HCT116 (cell line): Measurements from ENCODE around the gene DMD. TPM values are rescaled to one million over a fixed set of nuclear protein-coding genes. Genes with fewer than 3 reads are reported as not detected.

Source experiments
- ATAC-seq: fragments of 200-7000 bp; cut with Tn5 transposase; 2 replicates; pipeline ENCODE4 v1.9.1; 2020; ENCODE audit warnings: mild to moderate bottlenecking, moderate library complexity
- BruUV-seq: library from RNA; stranded (reverse); fragments of 400-500 nt; replicated peaks from 2 replicates; lab custom pipeline; 2021; lab: Mats Ljungman, UMichigan
- CTCF ChIA-PET: fragments of 300-600 bp; sonication (Branson Sonifier 250); formaldehyde crosslinking; loops from one replicate; lab custom pipeline; 2021; ENCODE audit warnings: antibody characterized with exemption; lab: Charles Lee
- POLR2A ChIA-PET: fragments of 300-600, 350-600 bp; sonication (Branson Sonifier 250); formaldehyde crosslinking; loops from one replicate; lab custom pipeline; 2021; ENCODE audit warnings: antibody characterized with exemption; lab: Charles Lee
- RAD21 ChIA-PET, 2 experiments: fragments of 300-600 bp; sonication (Branson Sonifier 250); formaldehyde crosslinking; loops; one replicate each; lab custom pipeline; 2023; ENCODE audit warnings: low total read pairs in 2 of 2; ENCODE audit not compliant: uncharacterized antibody in 2 of 2, unreplicated experiment in 2 of 2, low non-redundant PET in 1 of 2; lab: Charles Lee
- DNase-seq: peaks from one replicate; pipeline ENCODE4 v3.0.0-alpha.2; 2010; ENCODE audit warnings: low read depth, low spot score
- H2AFZ ChIP-seq: fragments of 200-600 bp; shearing (Covaris generic), sonication (generic); 2 replicates; pipeline ENCODE4 v1.6.1; 2017; ENCODE audit warnings: low read depth, mixed run types, mixed read lengths, antibody characterized with exemption, low read length; ENCODE audit not compliant: poor library complexity, severe bottlenecking
- H3K27ac ChIP-seq: 2 replicates; pipeline ENCODE4 v1.5.1; 2012; ENCODE audit warnings: low read depth, low read length
- H3K27me3 ChIP-seq: fragments of 200-600 bp; sonication (generic); 2 replicates; pipeline ENCODE4 v1.6.1; 2016; ENCODE audit warnings: mixed run types, low read length, mixed read lengths; ENCODE audit not compliant: insufficient read depth
- H3K36me3 ChIP-seq, 2 experiments: fragments of 200-500 bp in 1 of 2; fragments of 200-600 bp in 1 of 2; sonication (Bioruptor generic) in 1 of 2; sonication (generic) in 1 of 2; 2 replicates each; pipeline versions ENCODE4 v1.5.1 to v1.6.1; 2014 to 2016; ENCODE audit warnings: low read length in 2 of 2, inconsistent platforms in 1 of 2, mixed read lengths in 1 of 2, mixed run types in 1 of 2; ENCODE audit not compliant: insufficient read depth in 2 of 2, control insufficient read depth in 1 of 2
- H3K4me1 ChIP-seq, 2 experiments: fragments of 200-600 bp in 1 of 2; sonication (generic) in 1 of 2; 2 replicates each; pipeline versions ENCODE4 v1.5.1 to v1.6.1; 2012 to 2017; ENCODE audit warnings: low read length in 2 of 2, inconsistent platforms in 1 of 2, mild to moderate bottlenecking in 1 of 2, mixed read lengths in 1 of 2, mixed run types in 1 of 2, moderate library complexity in 1 of 2; ENCODE audit not compliant: insufficient read depth in 2 of 2, control insufficient read depth in 1 of 2
- H3K4me2 ChIP-seq: fragments of 200-600 bp; sonication (generic); 2 replicates; pipeline ENCODE4 v1.6.1; 2017; ENCODE audit warnings: mixed run types, low read length, mixed read lengths
- H3K4me3 ChIP-seq, 2 experiments: fragments of 200-600 bp in 1 of 2; sonication (generic) in 1 of 2; replicated peaks in 1 of 2; 2 replicates each; pipeline ENCODE4 v1.5.1; 2011 to 2016; ENCODE audit warnings: low read length in 2 of 2, control low read depth in 1 of 2, low read depth in 1 of 2, mild to moderate bottlenecking in 1 of 2, mixed read lengths in 1 of 2, mixed run types in 1 of 2
- H3K79me2 ChIP-seq: fragments of 200-600 bp; sonication (generic); 2 replicates; pipeline ENCODE4 v1.6.1; 2017; ENCODE audit warnings: mild to moderate bottlenecking, mixed run types, low read length, moderate library complexity, mixed read lengths; ENCODE audit not compliant: insufficient read depth
- H3K9ac ChIP-seq: fragments of 200-600 bp; sonication (generic); 2 replicates; pipeline ENCODE4 v1.6.1; 2016; ENCODE audit warnings: low read length, mixed read lengths
- H3K9me2 ChIP-seq: fragments of 200-600 bp; sonication (generic), shearing (Covaris generic); 2 replicates; pipeline ENCODE4 v1.6.1; 2017; ENCODE audit warnings: mixed run types, mild to moderate bottlenecking, moderate library complexity; ENCODE audit not compliant: insufficient read depth
- H3K9me3 ChIP-seq, 2 experiments: fragments of 200-500 bp in 1 of 2; fragments of 200-600 bp in 1 of 2; sonication (Bioruptor generic) in 1 of 2; sonication (generic) in 1 of 2; 2 replicates each; pipeline ENCODE4 v1.6.1; 2014 to 2017; ENCODE audit warnings: low read length in 2 of 2, mixed read lengths in 2 of 2, inconsistent platforms in 1 of 2, low read depth in 1 of 2, mild to moderate bottlenecking in 1 of 2, mixed run types in 1 of 2, moderate library complexity in 1 of 2; ENCODE audit not compliant: control insufficient read depth in 1 of 2, insufficient read depth in 1 of 2
- H4K20me1 ChIP-seq: fragments of 200-600 bp; sonication (generic), shearing (Covaris generic); 2 replicates; pipeline ENCODE4 v1.6.1; 2017; ENCODE audit warnings: mixed run types, mild to moderate bottlenecking, moderate library complexity; ENCODE audit not compliant: insufficient read depth
- CBX3 ChIP-seq: IDR thresholded peaks from 2 replicates; pipeline ENCODE4 v1.6.1; 2012; ENCODE audit warnings: low read depth
- CEBPB ChIP-seq: IDR thresholded peaks from 2 replicates; pipeline ENCODE4 v1.6.1; 2012; ENCODE audit warnings: low read depth
- EGR1 ChIP-seq: IDR thresholded peaks from 2 replicates; pipeline ENCODE4 v1.6.1; 2012; ENCODE audit warnings: low read depth
- ELF1 ChIP-seq: IDR thresholded peaks from 2 replicates; pipeline ENCODE4 v1.6.1; 2012; ENCODE audit warnings: low read depth, borderline replicate concordance
- EZH2 ChIP-seq: fragments of 200-600 bp; sonication (generic); IDR thresholded peaks from 2 replicates; pipeline ENCODE4 v1.6.1; 2017; ENCODE audit warnings: antibody characterized with exemption, mixed run types
- EZH2phosphoT487 ChIP-seq: fragments of 200-600 bp; IDR thresholded peaks from 2 replicates; pipeline ENCODE4 v1.6.1; 2018; ENCODE audit warnings: antibody characterized with exemption, borderline replicate concordance
- FOSL1 ChIP-seq: IDR thresholded peaks from 2 replicates; pipeline ENCODE4 v1.6.1; 2012; ENCODE audit warnings: low read depth
- JUND ChIP-seq: IDR thresholded peaks from 2 replicates; pipeline ENCODE4 v1.6.1; 2012
- RAD21 ChIP-seq: IDR thresholded peaks from 2 replicates; pipeline ENCODE4 v1.6.1; 2012; ENCODE audit warnings: low read depth, mild to moderate bottlenecking
- SIN3A ChIP-seq: IDR thresholded peaks from 2 replicates; pipeline ENCODE4 v1.6.1; 2012; ENCODE audit warnings: low read depth
- SP1 ChIP-seq: IDR thresholded peaks from 2 replicates; pipeline ENCODE4 v1.6.1; 2012; ENCODE audit warnings: low read depth
- SRF ChIP-seq: IDR thresholded peaks from 2 replicates; pipeline ENCODE4 v1.6.1; 2012; ENCODE audit warnings: low read depth
- TCF7L2 ChIP-seq: IDR thresholded peaks from 2 replicates; pipeline ENCODE4 v1.7.0; 2011; ENCODE audit warnings: borderline replicate concordance, inconsistent platforms; ENCODE audit not compliant: insufficient read depth, insufficient read length; ENCODE audit errors: extremely low read depth
- YY1 ChIP-seq: IDR thresholded peaks from 2 replicates; pipeline ENCODE4 v1.6.1; 2011; ENCODE audit warnings: low read length, low read depth, moderate library complexity, mild to moderate bottlenecking; ENCODE audit not compliant: insufficient replicate concordance; ENCODE audit errors: extremely low read depth
- intact Hi-C: fragments of 100-400 bp; cut with micrococcal nuclease; formaldehyde crosslinking; loops from 2 replicates; pipeline ENCODE4 v1.10.0; 2022
- total RNA-seq: library from RNA; stranded (reverse); gene quantifications from one replicate; pipeline ENCODE4 v1.2.1, GENCODE V29; 2021; ENCODE audit not compliant: unreplicated experiment
- TF ChIP-seq, protein P1 (sequence below): IDR thresholded peaks from 2 replicates; pipeline ENCODE4 v1.6.1; 2012; ENCODE audit warnings: low read depth
- TF ChIP-seq, protein P2 (sequence below): IDR thresholded peaks from 2 replicates; pipeline ENCODE4 v1.6.1; 2011; ENCODE audit warnings: mild to moderate bottlenecking, low read length, moderate library complexity; ENCODE audit not compliant: insufficient replicate concordance; ENCODE audit errors: extremely low read depth
- TF ChIP-seq, protein P3 (sequence below), 3 experiments: fragments of 200-600 bp in 1 of 3; sonication (generic) in 1 of 3; IDR thresholded peaks in 2 of 3; conservative IDR thresholded peaks in 1 of 3; 2 replicates each; pipeline ENCODE4 v1.5.1; 2012 to 2017; ENCODE audit warnings: low read depth in 2 of 3, low read length in 2 of 3, antibody characterized with exemption in 1 of 3, borderline replicate concordance in 1 of 3, control low read depth in 1 of 3, mild to moderate bottlenecking in 1 of 3, mixed read lengths in 1 of 3, mixed run types in 1 of 3, moderate library complexity in 1 of 3; ENCODE audit not compliant: insufficient read depth in 1 of 3
- TF ChIP-seq, protein P4 (sequence below): IDR thresholded peaks from 2 replicates; pipeline ENCODE4 v1.6.1; 2012
- TF ChIP-seq, protein P5 (sequence below): IDR thresholded peaks from 2 replicates; pipeline ENCODE4 v1.6.1; 2012

Gene DMD
- total RNA-seq, 1 experiment from 2014 or later: 0.05 TPM

DNA sequence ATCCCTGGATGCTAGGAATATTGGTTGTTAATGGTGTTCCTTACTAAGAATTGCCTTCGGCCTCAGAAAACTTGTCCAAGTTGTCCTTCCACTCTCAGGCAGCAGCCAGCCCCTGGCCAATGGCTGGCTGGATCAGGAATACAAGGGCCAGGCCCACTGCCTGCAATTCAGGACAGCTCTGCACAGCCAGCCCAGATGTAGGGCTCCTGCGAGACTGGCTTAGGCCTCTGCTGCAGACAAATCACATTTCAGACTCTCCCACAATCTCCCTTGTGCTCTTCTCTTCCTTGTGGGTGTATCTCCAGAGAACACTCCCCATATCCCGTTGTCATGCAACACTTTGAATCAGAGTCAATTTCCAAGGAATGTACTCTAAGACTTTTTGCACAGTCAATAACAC, 1391.9 kb downstream of the DMD start:
- ChIA-PET RAD21 (no interaction called here), POLR2A (no interaction called here), CTCF (no interaction called here)
- Histone ChIP-seq H4K20me1 (no peaks in the 10 kb centered on the region), H3K9me3 (no peaks in the 10 kb centered on the region), H3K36me3 (no peaks in the 10 kb centered on the region), H3K4me1 (no peaks in the 10 kb centered on the region), H3K27me3 (no peaks in the 10 kb centered on the region), H3K9ac (no peak overlapping the region), H3K27ac (no peak overlapping the region), H2AFZ (no peak overlapping the region), H3K79me2 (no peaks in the 10 kb centered on the region), H3K4me2 (no peak overlapping the region), H3K4me3 (no peak overlapping the region), H3K9me2 (no peaks in the 10 kb centered on the region)
- no peak for DNase-seq
- BruUV-seq: no TSS peak
- intact Hi-C loops: no loop called here
- no peak for ATAC-seq
- TF ChIP-seq SIN3A: no peak
- TF ChIP-seq, protein P1, sequence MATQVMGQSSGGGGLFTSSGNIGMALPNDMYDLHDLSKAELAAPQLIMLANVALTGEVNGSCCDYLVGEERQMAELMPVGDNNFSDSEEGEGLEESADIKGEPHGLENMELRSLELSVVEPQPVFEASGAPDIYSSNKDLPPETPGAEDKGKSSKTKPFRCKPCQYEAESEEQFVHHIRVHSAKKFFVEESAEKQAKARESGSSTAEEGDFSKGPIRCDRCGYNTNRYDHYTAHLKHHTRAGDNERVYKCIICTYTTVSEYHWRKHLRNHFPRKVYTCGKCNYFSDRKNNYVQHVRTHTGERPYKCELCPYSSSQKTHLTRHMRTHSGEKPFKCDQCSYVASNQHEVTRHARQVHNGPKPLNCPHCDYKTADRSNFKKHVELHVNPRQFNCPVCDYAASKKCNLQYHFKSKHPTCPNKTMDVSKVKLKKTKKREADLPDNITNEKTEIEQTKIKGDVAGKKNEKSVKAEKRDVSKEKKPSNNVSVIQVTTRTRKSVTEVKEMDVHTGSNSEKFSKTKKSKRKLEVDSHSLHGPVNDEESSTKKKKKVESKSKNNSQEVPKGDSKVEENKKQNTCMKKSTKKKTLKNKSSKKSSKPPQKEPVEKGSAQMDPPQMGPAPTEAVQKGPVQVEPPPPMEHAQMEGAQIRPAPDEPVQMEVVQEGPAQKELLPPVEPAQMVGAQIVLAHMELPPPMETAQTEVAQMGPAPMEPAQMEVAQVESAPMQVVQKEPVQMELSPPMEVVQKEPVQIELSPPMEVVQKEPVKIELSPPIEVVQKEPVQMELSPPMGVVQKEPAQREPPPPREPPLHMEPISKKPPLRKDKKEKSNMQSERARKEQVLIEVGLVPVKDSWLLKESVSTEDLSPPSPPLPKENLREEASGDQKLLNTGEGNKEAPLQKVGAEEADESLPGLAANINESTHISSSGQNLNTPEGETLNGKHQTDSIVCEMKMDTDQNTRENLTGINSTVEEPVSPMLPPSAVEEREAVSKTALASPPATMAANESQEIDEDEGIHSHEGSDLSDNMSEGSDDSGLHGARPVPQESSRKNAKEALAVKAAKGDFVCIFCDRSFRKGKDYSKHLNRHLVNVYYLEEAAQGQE: no peak
- no peak for TF ChIP-seq SP1
- TF ChIP-seq CBX3: no peak
- TF ChIP-seq, protein P2, sequence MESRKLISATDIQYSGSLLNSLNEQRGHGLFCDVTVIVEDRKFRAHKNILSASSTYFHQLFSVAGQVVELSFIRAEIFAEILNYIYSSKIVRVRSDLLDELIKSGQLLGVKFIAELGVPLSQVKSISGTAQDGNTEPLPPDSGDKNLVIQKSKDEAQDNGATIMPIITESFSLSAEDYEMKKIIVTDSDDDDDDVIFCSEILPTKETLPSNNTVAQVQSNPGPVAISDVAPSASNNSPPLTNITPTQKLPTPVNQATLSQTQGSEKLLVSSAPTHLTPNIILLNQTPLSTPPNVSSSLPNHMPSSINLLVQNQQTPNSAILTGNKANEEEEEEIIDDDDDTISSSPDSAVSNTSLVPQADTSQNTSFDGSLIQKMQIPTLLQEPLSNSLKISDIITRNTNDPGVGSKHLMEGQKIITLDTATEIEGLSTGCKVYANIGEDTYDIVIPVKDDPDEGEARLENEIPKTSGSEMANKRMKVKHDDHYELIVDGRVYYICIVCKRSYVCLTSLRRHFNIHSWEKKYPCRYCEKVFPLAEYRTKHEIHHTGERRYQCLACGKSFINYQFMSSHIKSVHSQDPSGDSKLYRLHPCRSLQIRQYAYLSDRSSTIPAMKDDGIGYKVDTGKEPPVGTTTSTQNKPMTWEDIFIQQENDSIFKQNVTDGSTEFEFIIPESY: no peak
- TF ChIP-seq EZH2phosphoT487: no peak
- TF ChIP-seq ELF1: no peak
- no peak for TF ChIP-seq EZH2
- no peak for TF ChIP-seq SRF
- no peak for TF ChIP-seq FOSL1
- no peak for TF ChIP-seq CEBPB
- TF ChIP-seq RAD21: no peak
- TF ChIP-seq, protein P3, sequence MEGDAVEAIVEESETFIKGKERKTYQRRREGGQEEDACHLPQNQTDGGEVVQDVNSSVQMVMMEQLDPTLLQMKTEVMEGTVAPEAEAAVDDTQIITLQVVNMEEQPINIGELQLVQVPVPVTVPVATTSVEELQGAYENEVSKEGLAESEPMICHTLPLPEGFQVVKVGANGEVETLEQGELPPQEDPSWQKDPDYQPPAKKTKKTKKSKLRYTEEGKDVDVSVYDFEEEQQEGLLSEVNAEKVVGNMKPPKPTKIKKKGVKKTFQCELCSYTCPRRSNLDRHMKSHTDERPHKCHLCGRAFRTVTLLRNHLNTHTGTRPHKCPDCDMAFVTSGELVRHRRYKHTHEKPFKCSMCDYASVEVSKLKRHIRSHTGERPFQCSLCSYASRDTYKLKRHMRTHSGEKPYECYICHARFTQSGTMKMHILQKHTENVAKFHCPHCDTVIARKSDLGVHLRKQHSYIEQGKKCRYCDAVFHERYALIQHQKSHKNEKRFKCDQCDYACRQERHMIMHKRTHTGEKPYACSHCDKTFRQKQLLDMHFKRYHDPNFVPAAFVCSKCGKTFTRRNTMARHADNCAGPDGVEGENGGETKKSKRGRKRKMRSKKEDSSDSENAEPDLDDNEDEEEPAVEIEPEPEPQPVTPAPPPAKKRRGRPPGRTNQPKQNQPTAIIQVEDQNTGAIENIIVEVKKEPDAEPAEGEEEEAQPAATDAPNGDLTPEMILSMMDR (IDR thresholded peaks at IDR 0.05 in 2 of 3, conservative IDR thresholded peaks at IDR 0.05 in 1 of 3; ENCODE audit: borderline replicate concordance in 1 of 3, insufficient read depth in 1 of 3, low read depth in 2 of 3, low read length in 2 of 3): no peak
- no peak for TF ChIP-seq JUND
- TF ChIP-seq, protein P4, sequence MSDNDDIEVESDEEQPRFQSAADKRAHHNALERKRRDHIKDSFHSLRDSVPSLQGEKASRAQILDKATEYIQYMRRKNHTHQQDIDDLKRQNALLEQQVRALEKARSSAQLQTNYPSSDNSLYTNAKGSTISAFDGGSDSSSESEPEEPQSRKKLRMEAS: no peak
- no peak for TF ChIP-seq EGR1
- TF ChIP-seq, protein P5, sequence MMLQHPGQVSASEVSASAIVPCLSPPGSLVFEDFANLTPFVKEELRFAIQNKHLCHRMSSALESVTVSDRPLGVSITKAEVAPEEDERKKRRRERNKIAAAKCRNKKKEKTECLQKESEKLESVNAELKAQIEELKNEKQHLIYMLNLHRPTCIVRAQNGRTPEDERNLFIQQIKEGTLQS: no peak
- TF ChIP-seq YY1: no peak
- no peak for TF ChIP-seq TCF7L2
